Endometrial microvascular endothelial cells (primary cell): Measurements from ENCODE around the gene SOAT1. TPM values are rescaled to one million over a fixed set of nuclear protein-coding genes. Genes with fewer than 3 reads are reported as not detected.
"Not testable (repeated sequence)": the region's sequence is repeated elsewhere in the genome, so short reads cannot be mapped to it uniquely, and the experiment has no call there.

Experiments
- in situ Hi-C: cut with HindIII; loops from 2 replicates; pipeline ENCODE4 v1.10.0; 2017; ENCODE audit warnings: low sequenced_read_pairs, low pct_unique_long_range_greater_than_20kb; ENCODE audit errors: inconsistent ontology term
- total RNA-seq: library from RNA; depleted of rRNA; stranded (reverse); fragments of >200 nt; gene quantifications from one replicate; pipeline ENCODE4 v1.2.3, GENCODE V29; 2015; ENCODE audit errors: inconsistent ontology term

Gene SOAT1
- 24.1 TPM for total RNA-seq

GRCh38 chr1:179293340-179294327 is at the start of gene SOAT1:
Gene SOAT1, plus strand, starts transcription at chr1:179293797. Its CDS starts 8,888 bp downstream, at chr1:179302685.
- in situ Hi-C loops = no loop called here

- in situ Hi-C loops = not testable (repeated sequence)
Observed at GRCh38 chr1:179245426-179245825, 48.2 kb upstream of the SOAT1 start.

GRCh38 chr1:179247923-179248322 is 45.7 kb upstream of the SOAT1 start:
- in situ Hi-C loops = no loop called here

GRCh38 chr1:179251675-179252074 is 41.9 kb upstream of the SOAT1 start:
- in situ Hi-C loops = no loop called here

GRCh38 chr1:179252606-179253005 is 41.0 kb upstream of the SOAT1 start:
- in situ Hi-C loops = no loop called here

- in situ Hi-C loops = no loop called here
Observed at GRCh38 chr1:179253286-179253972, 40.2 kb upstream of the SOAT1 start.

GRCh38 chr1:179262183-179262582 is 31.4 kb upstream of the SOAT1 start:
- in situ Hi-C loops = no loop called here

- in situ Hi-C loops = no loop called here
Observed at GRCh38 chr1:179263121-179263520, 30.5 kb upstream of the SOAT1 start.

- in situ Hi-C loops = no loop called here
Observed at GRCh38 chr1:179264507-179264906, 29.1 kb upstream of the SOAT1 start.

GRCh38 chr1:179269071-179269470 is 24.5 kb upstream of the SOAT1 start:
- in situ Hi-C loops = no loop called here

- in situ Hi-C loops = not testable (repeated sequence)
Observed at GRCh38 chr1:179274424-179274823, 19.2 kb upstream of the SOAT1 start.

- in situ Hi-C loops = no loop called here
Observed at GRCh38 chr1:179278920-179279319, 14.7 kb upstream of the SOAT1 start.

GRCh38 chr1:179283992-179284391 is 9.6 kb upstream of the SOAT1 start:
- in situ Hi-C loops = no loop called here

- in situ Hi-C loops = no loop called here
Observed at GRCh38 chr1:179287946-179288345, 5.7 kb upstream of the SOAT1 start.

GRCh38 chr1:179288977-179289376 is 4.6 kb upstream of the SOAT1 start:
- in situ Hi-C loops = no loop called here

- in situ Hi-C loops = no loop called here
Observed at GRCh38 chr1:179295164-179295755, 1.7 kb downstream of the SOAT1 start.

- in situ Hi-C loops = no loop called here
Observed at GRCh38 chr1:179296356-179297104, 2.9 kb downstream of the SOAT1 start.

GRCh38 chr1:179297105-179297378 is 3.4 kb downstream of the SOAT1 start:
- in situ Hi-C loops = no loop called here

GRCh38 chr1:179298952-179299351 is 5.4 kb downstream of the SOAT1 start:
- in situ Hi-C loops = no loop called here
